Pons (tissue), 1 donor: ENCODE results near the gene CABP1.

Experiments
- DNase-seq: peaks from one replicate; pipeline ENCODE4 v3.0.0-alpha.2; 2016; ENCODE audit warnings: low spot score

The CABP1 gene

GRCh38 chr12:120631097-120631496, 9.3 kb upstream of the CABP1 start:
- no peak for DNase-seq

- no peak for DNase-seq
Measured at GRCh38 chr12:120640861-120641833, 721 bp downstream of the CABP1 start.

- no peak for DNase-seq
Measured at GRCh38 chr12:120642121-120642520, 1.7 kb downstream of the CABP1 start.

GRCh38 chr12:120642826-120643225, 2.4 kb downstream of the CABP1 start:
- DNase-seq = no peak

GRCh38 chr12:120643574-120643973, 3.1 kb downstream of the CABP1 start:
- no peak for DNase-seq

- no peak for DNase-seq
Measured at GRCh38 chr12:120646044-120646443, 5.6 kb downstream of the CABP1 start.

GRCh38 chr12:120647375-120647755, 6.9 kb downstream of the CABP1 start:
- no peak for DNase-seq

- DNase-seq = no peak
Measured at GRCh38 chr12:120649442-120650232, 9.2 kb downstream of the CABP1 start.

- DNase-seq = no peak
Measured at GRCh38 chr12:120650233-120650690, 9.8 kb downstream of the CABP1 start.

- no peak for DNase-seq
Measured at GRCh38 chr12:120651821-120652220, 11.4 kb downstream of the CABP1 start.

- peak; percentile 31 for DNase-seq
Measured at GRCh38 chr12:120652656-120653435, 12.4 kb downstream of the CABP1 start.

- DNase-seq = no peak
Measured at GRCh38 chr12:120653611-120654010, 13.2 kb downstream of the CABP1 start.

GRCh38 chr12:120654656-120655055, 14.2 kb downstream of the CABP1 start:
- no peak for DNase-seq

GRCh38 chr12:120656008-120656407, 15.6 kb downstream of the CABP1 start:
- DNase-seq = no peak

- no peak for DNase-seq
Measured at GRCh38 chr12:120658286-120659150, 18.1 kb downstream of the CABP1 start.

- no peak for DNase-seq
Measured at GRCh38 chr12:120659151-120659525, 18.7 kb downstream of the CABP1 start.

- DNase-seq = no peak
Measured at GRCh38 chr12:120661432-120661831, 21.0 kb downstream of the CABP1 start.

GRCh38 chr12:120662879-120663278, 22.5 kb downstream of the CABP1 start:
- no peak for DNase-seq

GRCh38 chr12:120663741-120664140, 23.3 kb downstream of the CABP1 start:
- no peak for DNase-seq

GRCh38 chr12:120666571-120667390, 26.4 kb downstream of the CABP1 start:
- no peak for DNase-seq
